Adrenal gland (tissue), 12 donors: Measurements from ENCODE around the gene XK. TPM values are rescaled to one million over a fixed set of nuclear protein-coding genes. Genes with fewer than 3 reads are reported as not detected.

Experiments used
- DNase-seq, 7 donors: peaks; one replicate each; pipeline ENCODE4 v3.0.0-alpha.2; 2019 to 2020
- H3K27ac ChIP-seq, 5 donors: fragments of 200-600 bp; sonication (generic) in 4 of 5; 1 replicate in 3 of 5; 2 replicates in 2 of 5; pipeline versions ENCODE4 v1.5.1 to v1.8.0; 2016 to 2020; ENCODE audit warnings: mild to moderate bottlenecking in 1 of 5
- H3K27me3 ChIP-seq: fragments of 200-600 bp; 2 replicates; pipeline ENCODE4 v1.8.0; 2021
- H3K36me3 ChIP-seq, 2 donors: fragments of 200-600 bp; replicated peaks in 1 of 2; 1 replicate in 1 of 2; 2 replicates in 1 of 2; pipeline versions ENCODE4 v1.5.1 to v1.8.0; 2018 to 2022
- H3K4me1 ChIP-seq, 2 donors: fragments of 200-600 bp; replicated peaks in 1 of 2; 1 replicate in 1 of 2; 2 replicates in 1 of 2; pipeline versions ENCODE4 v1.5.1 to v1.8.0; 2018 to 2021
- H3K4me3 ChIP-seq, 4 donors: fragments of 200-600 bp; sonication (generic) in 3 of 4; one replicate each; pipeline ENCODE4 v1.5.1; 2016 to 2018
- H3K9me3 ChIP-seq, 3 donors: fragments of 200-600 bp; sonication (generic) in 1 of 3; replicated peaks in 1 of 3; 1 replicate in 2 of 3; 2 replicates in 1 of 3; pipeline versions ENCODE4 v1.5.1 to v1.8.0; 2016 to 2021
- CTCF ChIP-seq, 6 experiments: fragments of 450-650 bp in 4 of 6; fragments of 200-600 bp in 2 of 6; sonication (generic) in 1 of 6; IDR thresholded peaks; 1 replicate in 5 of 6; 2 replicates in 1 of 6; pipeline versions ENCODE4 v1.5.1 to v1.8.0; 2016 to 2021; ENCODE audit warnings: antibody characterized with exemption in 6 of 6, mild to moderate bottlenecking in 2 of 6, moderate library complexity in 1 of 6
- POLR2A ChIP-seq, 2 donors: fragments of 450-650 bp; IDR thresholded peaks; one replicate each; pipeline ENCODE4 v1.6.1; 2017; ENCODE audit warnings: antibody characterized with exemption in 2 of 2, mild to moderate bottlenecking in 2 of 2, moderate library complexity in 1 of 2
- WGBS, 4 donors: extraction: QIAGEN DNeasy Blood & Tissue Kit in 2 of 4; methylation state at CpG; one replicate each; pipeline versions ENCODE4 v1.1.5 to v1.1.7; 2013 to 2017; 5-methylcytosine and 5-hydroxymethylcytosine counted together
- intact Hi-C, 2 donors: fragments of 100-400 bp; cut with DNase I; formaldehyde crosslinking; loops; one replicate each; pipeline versions ENCODE4 v1.14.1 to v1.15.0; 2022 to 2023
- polyA plus RNA-seq, 3 donors: library from polyadenylated mRNA; stranded (reverse); fragments of 200-250 nt in 2 of 3; fragments of 350-450 nt in 1 of 3; fragmentation: Illumina TruSeq in 1 of 3; extraction: RNeasy Lipid Tissue Mini Kit (QIAGEN cat#74804) in 1 of 3; gene quantifications; one replicate each; pipeline ENCODE4 v1.2.3, GENCODE V29; 2013 to 2014
- total RNA-seq, 9 donors: library from RNA; depleted of rRNA in 4 of 9; stranded (reverse); fragments of >200 nt in 4 of 9; fragments of 120-200 nt in 1 of 9; fragmentation: NEBNext Ultra II Directional in 1 of 9; extraction: Animal tissue kit (Norgen Biotek cat#: 25700) in 1 of 9; gene quantifications; one replicate each; pipeline versions ENCODE4 v1.1.0 to v1.2.4, GENCODE V29; 2013 to 2023
- donor health status: healthy with polysubstance abuse.
- donor health status: Bipolar disorder and iron deficiency.
- donor health status: DM: yes; HTN: yes; CAD: no.
- donor health status: DM: no; HTN: no; CAD: no.
- donor health status: DM: no; HTN: no; CAD: no.
- donor health status: DM: yes; HTN: yes; CAD: no.

The XK gene
- total and polyA plus RNA-seq, 12 donors: 0.44 to 3.8 (median 1.7) TPM

DNA sequence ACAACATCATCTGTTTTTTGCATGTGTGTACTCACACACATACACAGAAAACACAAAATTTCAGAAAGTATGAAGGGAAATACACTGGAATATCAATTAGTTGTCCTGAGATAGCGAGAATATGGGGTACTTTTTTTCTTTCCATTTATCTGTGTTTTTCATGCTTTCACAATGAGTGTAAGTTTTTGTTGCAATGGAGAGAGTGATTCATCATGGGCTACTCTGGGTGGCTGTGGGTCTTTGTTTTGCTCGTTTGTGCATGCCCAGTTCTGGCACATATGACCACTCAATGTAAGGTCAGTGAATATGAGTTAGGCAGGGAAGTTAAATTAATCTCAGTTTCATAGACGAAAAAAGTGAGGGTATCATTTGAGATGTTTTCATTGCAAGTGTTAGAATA, 26.9 kb downstream of the XK start:
- H3K27ac ChIP-seq: no peak overlapping the region
- H3K27me3 ChIP-seq: peaks cover 5% of the 10 kb centered on the region
- intact Hi-C loops: no loop called here
- no peak overlapping the region for H3K4me3 ChIP-seq
- peak in 1 of 7 donors; percentile 13 for DNase-seq
- H3K36me3 ChIP-seq: no peaks in the 10 kb centered on the region
- 52 to 72% (median 60%) methylated on average over 3 of the region's 3 CpGs for WGBS, 4 donors
- no peak for TF ChIP-seq POLR2A (IDR thresholded peaks at IDR 0.05)
- no peak for TF ChIP-seq CTCF (IDR thresholded peaks at IDR 0.05)
- no peaks in the 10 kb centered on the region for H3K9me3 ChIP-seq
- no peaks in the 10 kb centered on the region for H3K4me1 ChIP-seq

DNA sequence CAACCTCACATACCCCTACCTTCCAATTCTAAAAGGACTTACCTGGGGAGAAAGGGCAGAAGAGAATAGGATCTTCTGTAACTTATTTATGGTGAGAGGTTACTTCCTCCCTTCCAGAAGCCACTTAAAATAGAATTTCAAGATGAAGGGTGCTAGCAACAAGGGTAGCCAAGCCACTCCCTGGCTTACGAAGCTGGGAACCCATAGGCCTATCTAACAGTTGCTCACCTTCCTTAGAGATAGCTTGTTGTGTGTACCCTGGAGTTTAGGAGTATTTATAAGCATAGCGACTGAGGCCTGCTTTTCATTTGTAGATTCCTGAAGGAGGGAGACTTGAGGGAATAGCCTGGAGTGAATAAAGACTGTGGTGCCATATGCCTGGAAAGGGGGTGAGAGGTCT, 28.9 kb downstream of the XK start:
- Histone ChIP-seq H3K4me3 (no peak overlapping the region), H3K9me3 (no peaks in the 10 kb centered on the region), H3K27me3 (peaks cover 5% of the 10 kb centered on the region), H3K27ac (no peak overlapping the region), H3K4me1 (no peaks in the 10 kb centered on the region), H3K36me3 (no peaks in the 10 kb centered on the region)
- intact Hi-C loops: no loop called here
- DNase-seq: no peak
- TF ChIP-seq POLR2A (IDR thresholded peaks at IDR 0.05) (no peak), CTCF (IDR thresholded peaks at IDR 0.05) (no peak)
- 76 to 100% (median 89%) methylated on average over 1 to 2 of the region's 2 CpGs for WGBS, 4 donors

- H3K27me3 ChIP-seq: no peaks in the 10 kb centered on the region
- no peaks in the 10 kb centered on the region for H3K9me3 ChIP-seq
- H3K4me3 ChIP-seq: no peak overlapping the region
- no peak for DNase-seq
- no peaks in the 10 kb centered on the region for H3K4me1 ChIP-seq
- intact Hi-C loops: no loop called here
- H3K36me3 ChIP-seq: no peaks in the 10 kb centered on the region
- TF ChIP-seq POLR2A (IDR thresholded peaks at IDR 0.05): no peak
- TF ChIP-seq CTCF (IDR thresholded peaks at IDR 0.05): no peak
- no peak overlapping the region for H3K27ac ChIP-seq
Measured at GRCh38 chrX:37716602-37717001, 31.0 kb downstream of the XK start.

DNA sequence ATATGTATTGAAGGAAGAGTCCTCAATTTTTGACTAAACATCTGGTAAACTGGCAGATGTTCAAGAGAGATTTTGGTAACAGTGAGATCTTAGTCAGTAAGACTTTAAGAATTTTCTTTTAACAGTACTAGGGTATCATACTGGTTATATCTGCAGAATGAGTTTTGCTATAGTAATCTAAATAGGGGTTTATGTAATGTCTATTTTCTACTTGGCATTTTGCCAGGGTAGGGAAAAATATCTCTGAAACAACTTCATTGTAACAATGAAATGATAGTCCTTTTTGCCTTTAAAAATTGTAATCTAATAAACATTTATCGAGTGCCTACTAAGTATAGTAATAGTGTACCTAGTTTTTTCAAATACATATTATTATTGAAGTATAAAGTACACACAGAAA, 32.1 kb downstream of the XK start:
- intact Hi-C loops: no loop called here
- H3K9me3 ChIP-seq: no peaks in the 10 kb centered on the region
- H3K36me3 ChIP-seq: no peaks in the 10 kb centered on the region
- 68 to 91% (median 83%) methylated on average over 1 of the region's 1 CpG for WGBS, 4 donors
- H3K4me3 ChIP-seq: no peak overlapping the region
- DNase-seq: no peak
- H3K4me1 ChIP-seq: no peaks in the 10 kb centered on the region
- no peak overlapping the region for H3K27ac ChIP-seq
- no peak for TF ChIP-seq CTCF (IDR thresholded peaks at IDR 0.05)
- no peak for TF ChIP-seq POLR2A (IDR thresholded peaks at IDR 0.05)
- H3K27me3 ChIP-seq: no peaks in the 10 kb centered on the region
